ENCODE results near the gene NXPH1.

DNA sequence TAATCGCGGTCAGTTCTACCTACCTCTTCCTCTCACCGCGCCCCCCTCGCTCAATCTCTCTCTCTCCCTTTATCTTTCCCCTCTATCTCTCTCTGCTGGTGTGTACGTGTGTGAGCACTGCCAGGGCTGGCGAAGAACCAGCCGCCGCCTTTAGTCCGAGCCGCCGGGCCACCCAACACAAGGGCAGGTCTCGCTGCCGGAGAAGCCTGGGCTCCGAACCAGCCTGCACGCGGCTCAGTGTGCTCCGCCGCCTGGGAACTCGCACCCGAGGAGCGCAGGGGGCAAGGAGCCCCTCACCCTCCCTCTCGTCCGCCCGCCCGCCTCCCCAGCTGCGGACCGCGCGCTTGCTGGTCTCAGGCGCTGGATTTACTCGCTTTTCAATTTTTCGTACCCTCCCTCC is 1.7 kb downstream of the NXPH1 start:
- no peak for TF ChIP-seq POLR2A (IDR thresholded peaks at IDR 0.05)
- no peak for TF ChIP-seq CTCF (IDR thresholded peaks at IDR 0.05)
